H1 (cell line): ENCODE data around the gene BTBD3. TPM values are rescaled to one million over a fixed set of nuclear protein-coding genes. Genes with fewer than 3 reads are reported as not detected.

Source experiments
- CTCF ChIA-PET: fragments of 300-600 bp; sonication (Branson Sonifier 250); formaldehyde crosslinking; loops from one replicate; lab custom pipeline; 2021; ENCODE audit not compliant: partially characterized antibody; lab: Charles Lee
- POLR2A ChIA-PET: fragments of 300-600 bp; sonication (Branson Sonifier 250); formaldehyde crosslinking; loops from one replicate; lab custom pipeline; 2021; ENCODE audit warnings: inconsistent platforms; ENCODE audit not compliant: partially characterized antibody; lab: Charles Lee
- DNase-seq, 2 experiments: peaks; one replicate each; pipeline versions ENCODE4 v3.0.0 to v3.0.0-alpha.2; 2010 to 2022; ENCODE audit warnings: low spot score in 2 of 2, low read depth in 1 of 2, mixed read lengths in 1 of 2
- FAIRE-seq: peaks from 2 replicates; lab custom pipeline; 2011; peaks lifted over from hg19 to GRCh38; lab: Jason Lieb, UNC
- H2AFZ ChIP-seq: 2 replicates; pipeline ENCODE4 v1.8.1; 2012; ENCODE audit warnings: low read length, inconsistent platforms
- H2AK5ac ChIP-seq: 2 replicates; pipeline ENCODE4 v1.6.1; 2013; ENCODE audit warnings: low read depth, low read length
- H2BK120ac ChIP-seq: replicated peaks from 2 replicates; pipeline ENCODE3; 2013; ENCODE audit warnings: low read depth, low read length, inconsistent platforms
- H2BK12ac ChIP-seq: 2 replicates; pipeline ENCODE4 v1.6.1; 2013; ENCODE audit warnings: low read depth, low read length
- H2BK15ac ChIP-seq: 2 replicates; pipeline ENCODE4 v1.6.1; 2013; ENCODE audit warnings: low read length
- H2BK20ac ChIP-seq: 2 replicates; pipeline ENCODE4 v1.6.1; 2013; ENCODE audit warnings: low read length
- H2BK5ac ChIP-seq: 2 replicates; pipeline ENCODE4 v1.6.1; 2013; ENCODE audit warnings: low read depth, low read length
- H3K14ac ChIP-seq: 2 replicates; pipeline ENCODE4 v1.6.1; 2013; ENCODE audit warnings: inconsistent platforms; ENCODE audit not compliant: insufficient read length
- H3K18ac ChIP-seq: 2 replicates; pipeline ENCODE4 v1.6.1; 2013; ENCODE audit warnings: low read length; ENCODE audit errors: extremely low read depth
- H3K23ac ChIP-seq: 2 replicates; pipeline ENCODE4 v1.6.1; 2013; ENCODE audit warnings: inconsistent platforms; ENCODE audit not compliant: insufficient read length
- H3K23me2 ChIP-seq: 2 replicates; pipeline ENCODE4 v1.6.1; 2013; ENCODE audit warnings: low read depth, low read length
- H3K27ac ChIP-seq: 2 replicates; pipeline ENCODE4 v1.6.1; 2011; ENCODE audit warnings: low read depth, low read length, inconsistent platforms
- H3K27me3 ChIP-seq, 4 experiments: replicated peaks in 1 of 4; 1 replicate in 1 of 4; 2 replicates in 3 of 4; pipeline versions ENCODE4 v1.6.1 to v1.8.1; 2011 to 2013; ENCODE audit warnings: low read length in 3 of 4, mild to moderate bottlenecking in 3 of 4, inconsistent platforms in 2 of 4, mixed read lengths in 2 of 4, moderate library complexity in 1 of 4; ENCODE audit not compliant: control insufficient read depth in 3 of 4, insufficient read depth in 3 of 4; ENCODE audit errors: extremely low read depth in 1 of 4
- H3K36me3 ChIP-seq, 4 experiments: 2 replicates each; pipeline versions ENCODE4 v1.6.1 to v1.8.1; 2011 to 2013; ENCODE audit warnings: mild to moderate bottlenecking in 4 of 4, low read length in 3 of 4, moderate library complexity in 2 of 4, control low read depth in 1 of 4, inconsistent platforms in 1 of 4; ENCODE audit not compliant: insufficient read depth in 4 of 4, control insufficient read depth in 2 of 4
- H3K4ac ChIP-seq: replicated peaks from 2 replicates; pipeline ENCODE3; 2013; ENCODE audit warnings: low read length, low read depth, mixed read lengths, inconsistent platforms; ENCODE audit not compliant: insufficient read length
- H3K4me1 ChIP-seq, 4 experiments: replicated peaks in 1 of 4; 1 replicate in 1 of 4; 2 replicates in 3 of 4; pipeline versions ENCODE4 v1.6.1 to v1.8.1; 2011 to 2013; ENCODE audit warnings: low read length in 3 of 4, inconsistent platforms in 2 of 4, mixed read lengths in 1 of 4; ENCODE audit not compliant: insufficient read depth in 4 of 4, control insufficient read depth in 3 of 4
- H3K4me2 ChIP-seq, 2 experiments: 2 replicates each; pipeline versions ENCODE4 v1.6.1 to v1.8.1; 2011 to 2013; ENCODE audit warnings: low read depth in 2 of 2, low read length in 2 of 2, control low read depth in 1 of 2, inconsistent platforms in 1 of 2, mild to moderate bottlenecking in 1 of 2; ENCODE audit not compliant: insufficient read depth in 1 of 2
- H3K4me3 ChIP-seq, 4 experiments: fragments of 200-600, 300-600 bp in 1 of 4; sonication (generic), shearing (Covaris generic), sonication (Bioruptor Twin) in 1 of 4; 2 replicates each; pipeline versions ENCODE4 v1.5.1 to v1.8.1; 2011 to 2016; ENCODE audit warnings: low read length in 4 of 4, low read depth in 3 of 4, control low read depth in 2 of 4, inconsistent platforms in 2 of 4, mild to moderate bottlenecking in 2 of 4, mixed read lengths in 1 of 4, moderate library complexity in 1 of 4; ENCODE audit not compliant: insufficient read depth in 2 of 4; ENCODE audit errors: extremely low read depth in 1 of 4
- H3K56ac ChIP-seq: replicated peaks from 2 replicates; pipeline ENCODE3; 2013; ENCODE audit warnings: low read depth, mild to moderate bottlenecking, mixed read lengths, low read length, inconsistent platforms; ENCODE audit not compliant: insufficient read length
- H3K79me1 ChIP-seq: 2 replicates; pipeline ENCODE4 v1.6.1; 2013; ENCODE audit warnings: low read depth, low read length, control low read depth
- H3K79me2 ChIP-seq, 2 experiments: 2 replicates each; pipeline versions ENCODE4 v1.6.1 to v1.8.1; 2012 to 2013; ENCODE audit warnings: low read length in 2 of 2, mild to moderate bottlenecking in 2 of 2, inconsistent platforms in 1 of 2; ENCODE audit not compliant: insufficient read depth in 2 of 2, control insufficient read depth in 1 of 2
- H3K9ac ChIP-seq, 4 experiments: replicated peaks in 1 of 4; 1 replicate in 1 of 4; 2 replicates in 3 of 4; pipeline versions ENCODE4 v1.6.1 to v1.8.1; 2011 to 2013; ENCODE audit warnings: low read depth in 3 of 4, low read length in 3 of 4, control low read depth in 2 of 4, mild to moderate bottlenecking in 2 of 4, moderate library complexity in 2 of 4, inconsistent platforms in 1 of 4; ENCODE audit errors: extremely low read depth in 1 of 4
- H3K9me3 ChIP-seq, 2 experiments: 2 replicates each; pipeline versions ENCODE4 v1.6.1 to v1.8.1; 2012 to 2013; ENCODE audit warnings: mild to moderate bottlenecking in 2 of 2, moderate library complexity in 2 of 2, control low read depth in 1 of 2, inconsistent platforms in 1 of 2, low read depth in 1 of 2, low read length in 1 of 2, mixed read lengths in 1 of 2; ENCODE audit not compliant: insufficient read depth in 2 of 2
- H4K20me1 ChIP-seq, 2 experiments: replicated peaks in 1 of 2; 2 replicates each; pipeline versions ENCODE3 to v1.8.1; 2011 to 2013; ENCODE audit warnings: inconsistent platforms in 2 of 2, low read length in 2 of 2, mild to moderate bottlenecking in 1 of 2; ENCODE audit not compliant: insufficient read depth in 2 of 2, control insufficient read depth in 1 of 2
- H4K5ac ChIP-seq: 2 replicates; pipeline ENCODE4 v1.6.1; 2013; ENCODE audit warnings: low read length, low read depth, mixed read lengths, inconsistent platforms; ENCODE audit not compliant: insufficient read length
- H4K8ac ChIP-seq: 2 replicates; pipeline ENCODE4 v1.8.0; 2013; ENCODE audit warnings: mild to moderate bottlenecking, moderate library complexity, low read length, inconsistent platforms; ENCODE audit not compliant: insufficient read depth; ENCODE audit errors: extremely low read depth
- H4K91ac ChIP-seq: replicated peaks from 2 replicates; pipeline ENCODE3; 2013; ENCODE audit warnings: low read length, mixed read lengths, inconsistent platforms; ENCODE audit not compliant: insufficient read length
- ATF3 ChIP-seq: IDR thresholded peaks from 2 replicates; pipeline ENCODE4 v1.6.1; 2011; ENCODE audit warnings: low read depth, mild to moderate bottlenecking, low read length; ENCODE audit not compliant: insufficient read depth
- CBX5 ChIP-seq: fragments of 300-800, 300-1000 bp; sonication (generic); IDR thresholded peaks from 2 replicates; pipeline ENCODE4 v1.7.1; 2016; ENCODE audit warnings: antibody characterized with exemption, low read length, low read depth
- HDAC6 ChIP-seq: IDR thresholded peaks from one replicate; pipeline ENCODE4 v1.7.1; 2012; ENCODE audit warnings: low read depth, mild to moderate bottlenecking, inconsistent platforms, low read length, moderate library complexity
- JUND ChIP-seq: IDR thresholded peaks from 2 replicates; pipeline ENCODE4 v1.6.1; 2011; ENCODE audit warnings: mild to moderate bottlenecking, improper control_type of control experiment, low read length
- POLR2AphosphoS5 ChIP-seq: IDR thresholded peaks from 2 replicates; pipeline ENCODE4 v1.6.1; 2011; ENCODE audit warnings: low read depth, low read length
- TBP ChIP-seq: IDR thresholded peaks from 2 replicates; pipeline ENCODE4 v1.6.1; 2011; ENCODE audit warnings: low read depth, low read length, improper control_type of control experiment
- WGBS, 2 experiments: shearing (Covaris generic) in 1 of 2; methylation state at CpG; one replicate each; pipeline versions ENCODE4 v1.1.6 to v1.1.7; 2013 to 2015; ENCODE audit warnings: low lambda C conversion rate in 2 of 2, mixed read lengths in 2 of 2, inconsistent platforms in 1 of 2, low coverage in 1 of 2, missing lambda C conversion rate in 1 of 2; ENCODE audit not compliant: insufficient replicate concordance in 2 of 2, insufficient coverage in 1 of 2, insufficient read length in 1 of 2; ENCODE audit errors: extremely low coverage in 1 of 2, missing lambda C conversion rate in 1 of 2; 5-methylcytosine and 5-hydroxymethylcytosine counted together
- polyA plus RNA-seq, 7 experiments: library from polyadenylated mRNA; depleted of rRNA in 3 of 7; stranded (reverse) in 5 of 7; unstranded in 2 of 7; fragments of >200 nt in 5 of 7; fragments of 200-250 nt in 2 of 7; gene quantifications; 1 replicate in 5 of 7; 2 replicates in 1 of 7; 4 replicates in 1 of 7; pipeline versions ENCODE4 v1.2.1 to v1.2.3, GENCODE V29; 2011 to 2013; ENCODE audit warnings: missing spikeins in 2 of 7, mixed read lengths in 2 of 7
- total RNA-seq: library from RNA; stranded (reverse); fragmentation: NEBNext Ultra II Directional; extraction: Animal tissue kit (Norgen Biotek cat#: 25700); gene quantifications from 2 replicates; pipeline ENCODE4 v1.2.1, GENCODE V29; 2021

The BTBD3 gene
- total and polyA plus RNA-seq, 2 of the 8 experiments (the other 6 are each of a cell fraction or from before 2014, with no cell fraction given), result 36.7 to 45.5 TPM

GRCh38 chr20:11870411-11870810 lies 47.3 kb upstream of the BTBD3 start:
- Histone ChIP-seq H3K27ac (no peak overlapping the region), H2BK15ac (no peak overlapping the region), H3K56ac (no peak overlapping the region), H3K27me3 (no peaks in the 10 kb centered on the region), H2BK20ac (no peak overlapping the region), H3K23me2 (no peaks in the 10 kb centered on the region), H3K9me3 (no peaks in the 10 kb centered on the region), H3K79me2 (no peaks in the 10 kb centered on the region), H3K4me2 (no peak overlapping the region), H4K91ac (no peak overlapping the region), H2AK5ac (no peak overlapping the region), H2AFZ (no peak overlapping the region), H4K20me1 (no peaks in the 10 kb centered on the region), H3K4ac (no peak overlapping the region), H3K23ac (no peak overlapping the region), H3K36me3 (no peaks in the 10 kb centered on the region), H2BK120ac (no peak overlapping the region), H3K18ac (no peak overlapping the region), H3K4me3 (no peak overlapping the region), H4K8ac (no peak overlapping the region), H3K14ac (no peak overlapping the region), H3K4me1 (no peaks in the 10 kb centered on the region), H3K79me1 (no peaks in the 10 kb centered on the region), H3K9ac (no peak overlapping the region), H2BK12ac (no peak overlapping the region), H2BK5ac (no peak overlapping the region), H4K5ac (no peak overlapping the region)
- DNase-seq (no peak), FAIRE-seq (no peak)
- POLR2A ChIA-PET, result no interaction called here
- TF ChIP-seq JUND (no peak), POLR2AphosphoS5 (no peak), ATF3 (no peak), TBP (no peak), CBX5 (no peak), HDAC6 (no peak)
- WGBS, 2 experiments, result 72% methylated on average over 3 of the region's 3 CpGs; no CpG with 5 or more reads in 1 of the 2 experiments
- CTCF ChIA-PET, result interaction anchor here (1.8 to 2.1 kb wide), 2 partner anchors 42 to 142 kb away, joined by 5 read pairs; no protein-coding TSS in a partner anchor
